ENCODE data around the gene CADM1. TPM values are rescaled to one million over a fixed set of nuclear protein-coding genes. Genes with fewer than 3 reads are reported as not detected.

Gene CADM1
- total and polyA plus RNA-seq, 2 donors from 2014 or later = 24.0 to 33.5 TPM

- H3K9ac ChIP-seq (ENCODE audit: low read length in 3 of 3) = no peak overlapping the region
- FAIRE-seq (no peak), DNase-seq (no peak)
- H3K9me3 ChIP-seq (ENCODE audit: control insufficient read depth in 2 of 3, insufficient read depth in 1 of 3, low read length in 3 of 3) = no peaks in the 10 kb centered on the region
- TF ChIP-seq, protein P1, sequence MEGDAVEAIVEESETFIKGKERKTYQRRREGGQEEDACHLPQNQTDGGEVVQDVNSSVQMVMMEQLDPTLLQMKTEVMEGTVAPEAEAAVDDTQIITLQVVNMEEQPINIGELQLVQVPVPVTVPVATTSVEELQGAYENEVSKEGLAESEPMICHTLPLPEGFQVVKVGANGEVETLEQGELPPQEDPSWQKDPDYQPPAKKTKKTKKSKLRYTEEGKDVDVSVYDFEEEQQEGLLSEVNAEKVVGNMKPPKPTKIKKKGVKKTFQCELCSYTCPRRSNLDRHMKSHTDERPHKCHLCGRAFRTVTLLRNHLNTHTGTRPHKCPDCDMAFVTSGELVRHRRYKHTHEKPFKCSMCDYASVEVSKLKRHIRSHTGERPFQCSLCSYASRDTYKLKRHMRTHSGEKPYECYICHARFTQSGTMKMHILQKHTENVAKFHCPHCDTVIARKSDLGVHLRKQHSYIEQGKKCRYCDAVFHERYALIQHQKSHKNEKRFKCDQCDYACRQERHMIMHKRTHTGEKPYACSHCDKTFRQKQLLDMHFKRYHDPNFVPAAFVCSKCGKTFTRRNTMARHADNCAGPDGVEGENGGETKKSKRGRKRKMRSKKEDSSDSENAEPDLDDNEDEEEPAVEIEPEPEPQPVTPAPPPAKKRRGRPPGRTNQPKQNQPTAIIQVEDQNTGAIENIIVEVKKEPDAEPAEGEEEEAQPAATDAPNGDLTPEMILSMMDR (IDR thresholded peaks at IDR 0.05; ENCODE audit: borderline replicate concordance, extremely low read depth, insufficient read depth) = no peak
- H3K36me3 ChIP-seq (ENCODE audit: control insufficient read depth in 2 of 3, insufficient read depth in 3 of 3, low read length in 3 of 3) = no peaks in the 10 kb centered on the region
- intact Hi-C loops (cut with DNase I) = no loop called here
- no peak overlapping the region for H3K27ac ChIP-seq (ENCODE audit: low read depth in 2 of 2, low read length in 2 of 2)
- H3K4me3 ChIP-seq (ENCODE audit: low read length in 3 of 3) = no peak overlapping the region
- H3K4me1 ChIP-seq (ENCODE audit: control insufficient read depth in 2 of 3, insufficient read depth in 2 of 3, low read depth in 1 of 3, low read length in 3 of 3) = no peaks in the 10 kb centered on the region
- H3K27me3 ChIP-seq (ENCODE audit: control insufficient read depth, insufficient read depth, low read length) = no peaks in the 10 kb centered on the region
These were observed 281.2 kb downstream of the CADM1 start for GRCh38 chr11:115222863-115223530.

- H3K27me3 ChIP-seq (ENCODE audit: control insufficient read depth, insufficient read depth, low read length) = no peaks in the 10 kb centered on the region
- no peaks in the 10 kb centered on the region for H3K36me3 ChIP-seq (ENCODE audit: control insufficient read depth in 2 of 3, insufficient read depth in 3 of 3, low read length in 3 of 3)
- no peaks in the 10 kb centered on the region for H3K4me1 ChIP-seq (ENCODE audit: control insufficient read depth in 2 of 3, insufficient read depth in 2 of 3, low read depth in 1 of 3, low read length in 3 of 3)
- no peak overlapping the region for H3K27ac ChIP-seq (ENCODE audit: low read depth in 2 of 2, low read length in 2 of 2)
- no peak overlapping the region for H3K4me3 ChIP-seq (ENCODE audit: low read length in 3 of 3)
- FAIRE-seq = no peak
- no peaks in the 10 kb centered on the region for H3K9me3 ChIP-seq (ENCODE audit: control insufficient read depth in 2 of 3, insufficient read depth in 1 of 3, low read length in 3 of 3)
- no peak for DNase-seq
- TF ChIP-seq, protein P1 (IDR thresholded peaks at IDR 0.05; ENCODE audit: borderline replicate concordance, extremely low read depth, insufficient read depth) = no peak
- intact Hi-C loops (cut with DNase I) = no loop called here
- H3K9ac ChIP-seq (ENCODE audit: low read length in 3 of 3) = no peak overlapping the region
These were observed 281.9 kb downstream of the CADM1 start for GRCh38 chr11:115222218-115222862.

GRCh38 chr11:115221461-115222069 is 282.6 kb downstream of the CADM1 start:
- Histone ChIP-seq H3K27me3 (ENCODE audit: control insufficient read depth, insufficient read depth, low read length) (no peaks in the 10 kb centered on the region), H3K27ac (ENCODE audit: low read depth in 2 of 2, low read length in 2 of 2) (no peak overlapping the region), H3K9me3 (ENCODE audit: control insufficient read depth in 2 of 3, insufficient read depth in 1 of 3, low read length in 3 of 3) (no peaks in the 10 kb centered on the region), H3K4me1 (ENCODE audit: control insufficient read depth in 2 of 3, insufficient read depth in 2 of 3, low read depth in 1 of 3, low read length in 3 of 3) (no peaks in the 10 kb centered on the region), H3K9ac (ENCODE audit: low read length in 3 of 3) (no peak overlapping the region), H3K4me3 (ENCODE audit: low read length in 3 of 3) (no peak overlapping the region), H3K36me3 (ENCODE audit: control insufficient read depth in 2 of 3, insufficient read depth in 3 of 3, low read length in 3 of 3) (no peaks in the 10 kb centered on the region)
- FAIRE-seq (no peak), DNase-seq (no peak)
- TF ChIP-seq, protein P1 (IDR thresholded peaks at IDR 0.05; ENCODE audit: borderline replicate concordance, extremely low read depth, insufficient read depth) = no peak
- intact Hi-C loops (cut with DNase I) = no loop called here
